HepG2 (cell line): ENCODE data around the gene VWA7. TPM values are rescaled to one million over a fixed set of nuclear protein-coding genes. Genes with fewer than 3 reads are reported as not detected.

Source experiments
- ATAC-seq: fragments of 200-7000 bp; cut with Tn5 transposase; 3 replicates; pipeline ENCODE4 v1.9.1; 2020; ENCODE audit warnings: mild to moderate bottlenecking, moderate library complexity
- BruUV-seq: library from RNA; stranded (reverse); fragments of 400-500 nt; replicated peaks from 2 replicates; lab custom pipeline; 2021; lab: Mats Ljungman, UMichigan
- CTCF ChIA-PET: fragments of 300-600 bp; formaldehyde crosslinking; extraction: SDS; loops from one replicate; lab custom pipeline; 2021; ENCODE audit warnings: low total read pairs, inconsistent platforms, low intra/inter-chr PET ratio; lab: Yijun Ruan, JAX
- POLR2A ChIA-PET: fragments of 350-600 bp; sonication (Branson Sonifier 250); formaldehyde crosslinking; loops from one replicate; lab custom pipeline; 2020; ENCODE audit warnings: antibody characterized with exemption, inconsistent platforms; lab: Yijun Ruan, JAX
- DNase-seq: peaks from one replicate; pipeline ENCODE4 v3.0.0-alpha.2; 2015; ENCODE audit warnings: low spot score
- FAIRE-seq: peaks from 3 replicates; lab custom pipeline; 2011; peaks lifted over from hg19 to GRCh38; lab: Jason Lieb, UNC
- H2AFZ ChIP-seq: one replicate; pipeline ENCODE4 v1.6.1; 2011; ENCODE audit warnings: low read length, inconsistent platforms
- H3K27ac ChIP-seq: fragments of 300-600 bp; 3 replicates; pipeline ENCODE4 v1.8.0; 2011; ENCODE audit warnings: mixed run types, mild to moderate bottlenecking, mixed read lengths, low read length, inconsistent platforms; ENCODE audit not compliant: insufficient read depth; ENCODE audit errors: extremely low read length
- H3K27me3 ChIP-seq, 2 experiments: fragments of 200-600 bp in 1 of 2; 2 replicates in 1 of 2; 3 replicates in 1 of 2; pipeline versions ENCODE4 v1.6.0 to v1.8.0; 2011; ENCODE audit warnings: low read length in 2 of 2, mild to moderate bottlenecking in 2 of 2, moderate library complexity in 2 of 2, inconsistent platforms in 1 of 2; ENCODE audit not compliant: insufficient read depth in 2 of 2, control insufficient read depth in 1 of 2
- H3K36me3 ChIP-seq, 2 experiments: fragments of 200-600 bp in 1 of 2; replicated peaks in 1 of 2; 2 replicates in 1 of 2; 3 replicates in 1 of 2; pipeline versions ENCODE4 v1.5.1 to v1.8.0; 2011; ENCODE audit warnings: low read length in 2 of 2, inconsistent platforms in 1 of 2; ENCODE audit not compliant: insufficient read depth in 2 of 2, control insufficient read depth in 1 of 2
- H3K4me1 ChIP-seq: 2 replicates; pipeline ENCODE4 v1.5.1; 2012; ENCODE audit warnings: low read length, inconsistent platforms; ENCODE audit not compliant: insufficient read depth
- H3K4me2 ChIP-seq: 2 replicates; pipeline ENCODE4 v1.6.0; 2011; ENCODE audit warnings: low read depth, low read length, inconsistent platforms
- H3K4me3 ChIP-seq, 3 experiments: fragments of 200-600 bp in 1 of 3; sonication (generic), shearing (Covaris generic) in 1 of 3; replicated peaks in 1 of 3; 2 replicates each; pipeline ENCODE4 v1.5.1; 2011 to 2016; ENCODE audit warnings: low read length in 3 of 3, inconsistent platforms in 2 of 3, low read depth in 2 of 3, mild to moderate bottlenecking in 2 of 3, control low read depth in 1 of 3, mixed read lengths in 1 of 3; ENCODE audit not compliant: insufficient read depth in 1 of 3
- H3K79me2 ChIP-seq: one replicate; pipeline ENCODE4 v1.6.1; 2011; ENCODE audit warnings: low read length, inconsistent platforms; ENCODE audit not compliant: insufficient read depth
- H3K9ac ChIP-seq: 2 replicates; pipeline ENCODE4 v1.6.0; 2011; ENCODE audit warnings: mild to moderate bottlenecking, low read depth, low read length, inconsistent platforms; ENCODE audit not compliant: insufficient read depth
- H3K9me3 ChIP-seq: 2 replicates; pipeline ENCODE4 v1.5.1; 2012; ENCODE audit warnings: mild to moderate bottlenecking, low read length
- H4K20me1 ChIP-seq: 2 replicates; pipeline ENCODE4 v1.6.0; 2011; ENCODE audit warnings: inconsistent platforms, mild to moderate bottlenecking, low read length, moderate library complexity; ENCODE audit not compliant: insufficient read depth
- ARID4A ChIP-seq: sonication (generic); formaldehyde crosslinking; IDR thresholded peaks from 2 replicates; pipeline ENCODE4 v1.5.0; 2020; ENCODE audit warnings: mild to moderate bottlenecking, missing genetic modification reagents, borderline replicate concordance
- KLF16 ChIP-seq, 2 experiments: sonication (generic) in 1 of 2; formaldehyde crosslinking in 1 of 2; IDR thresholded peaks; 2 replicates each; pipeline versions ENCODE4 v1.6.1 to v1.8.0; 2016 to 2023; ENCODE audit warnings: missing genetic modification reagents in 2 of 2, missing compliant biosample characterization in 1 of 2
- MLLT10 ChIP-seq: sonication (generic); formaldehyde crosslinking; IDR thresholded peaks from 2 replicates; pipeline ENCODE4 v1.4.0; 2020; ENCODE audit warnings: missing genetic modification reagents
- WGBS: methylation state at CpG from one replicate; pipeline ENCODE4 v1.1.6; 2017; ENCODE audit warnings: low lambda C conversion rate; 5-methylcytosine and 5-hydroxymethylcytosine counted together
- in situ Hi-C: cut with HindIII; loops from 2 replicates; pipeline ENCODE4 v1.10.0; 2017; ENCODE audit warnings: low pct_unique_long_range_greater_than_20kb; ENCODE audit not compliant: extremely low pct_ligation_motif_present
- intact Hi-C: fragments of 100-400 bp; cut with micrococcal nuclease; formaldehyde crosslinking; loops from one replicate; pipeline ENCODE4 v1.10.0; 2022; ENCODE audit not compliant: unreplicated experiment
- polyA plus RNA-seq, 8 experiments: library from polyadenylated mRNA; depleted of rRNA in 3 of 8; stranded (reverse) in 7 of 8; unstranded in 1 of 8; fragments of >200 nt; fragmentation: Illumina TruSeq in 4 of 8; extraction: Trizol in 4 of 8; gene quantifications; 2 replicates each; pipeline versions ENCODE4 v1.2.1 to v1.2.3, GENCODE V29; 2011 to 2016; ENCODE audit warnings: low read depth in 4 of 8, missing spikeins in 1 of 8, mixed read lengths in 1 of 8; ENCODE audit not compliant: insufficient read depth in 1 of 8
- total RNA-seq, 5 experiments: library from RNA; depleted of rRNA; stranded (reverse); fragments of >200 nt; fragmentation: Illumina TruSeq; extraction: Trizol; gene quantifications; 2 replicates each; pipeline ENCODE4 v1.2.3, GENCODE V29; 2016; ENCODE audit warnings: low read depth in 1 of 5

VWA7 gene
- total and polyA plus RNA-seq, 2 of the 13 experiments (the other 11 are each of a cell fraction or from before 2014, with no cell fraction given): 0.86 to 3.3 TPM

GRCh38 chr6:31722173-31722572 lies 55.0 kb downstream of the VWA7 start (continued):
- TF ChIP-seq MLLT10 (CRISPR knock-in tag): no peak

- Histone ChIP-seq H3K79me2 (no peaks in the 10 kb centered on the region), H4K20me1 (no peaks in the 10 kb centered on the region), H3K4me3 (no peak within 1 kb of the TSS), H3K4me2 (no peak within 1 kb of the TSS), H3K4me1 (peaks cover 9% of the 10 kb centered on the region), H3K27me3 (peaks cover 3 to 35% of the 10 kb centered on the region in 2 experiments; a peak in 4 of 5 replicates), H3K36me3 (no peaks in the 10 kb centered on the region), H2AFZ (no peak within 1 kb of the TSS), H3K9me3 (no peaks in the 10 kb centered on the region), H3K9ac (no peak within 1 kb of the TSS), H3K27ac (no peak within 1 kb of the TSS)
- BruUV-seq: no TSS peak
- ChIA-PET POLR2A (interaction anchor here (3.4 kb wide), 1 partner anchor 106 kb away, joined by 12 read pairs; the partner anchor contains the start of gene HSPA1B), CTCF (no interaction called here)
- TF ChIP-seq KLF16 (CRISPR knock-in tag; IDR thresholded peaks at IDR 0.05) (no peak), ARID4A (CRISPR knock-in tag) (0 out of 2 replicates have a peak, but pooled peaks have one; percentile 20)
- intact Hi-C loops (no loop called here), in situ Hi-C loops (no loop called here)
- DNase-seq (no peak), ATAC-seq (no peak), FAIRE-seq (no peak)
- 17% methylated on average over 4 of the region's 4 CpGs for WGBS
Observed at GRCh38 chr6:31721351-31722020, 55.6 kb downstream of the VWA7 start, which contains the start of gene LY6G6C. Gene LY6G6C (minus strand): TSS chr6:31721746. CDS start chr6:31721679, 67 bp downstream.
